Spleen (tissue), 11 donors: ENCODE results near the gene BAAT. TPM values are rescaled to one million over a fixed set of nuclear protein-coding genes. Genes with fewer than 3 reads are reported as not detected.

ENCODE experiments used
- DNase-seq: peaks from one replicate; pipeline ENCODE4 v3.0.0-alpha.2; 2020
- H3K27ac ChIP-seq, 8 donors: fragments of 200-600 bp; sonication (generic) in 7 of 8; 1 replicate in 4 of 8; 2 replicates in 4 of 8; pipeline versions ENCODE4 v1.5.0 to v1.8.0; 2016 to 2021; ENCODE audit warnings: inconsistent platforms in 4 of 8, mild to moderate bottlenecking in 4 of 8, moderate library complexity in 1 of 8
- H3K27me3 ChIP-seq, 7 donors: fragments of 200-600 bp; sonication (generic) in 6 of 7; replicated peaks in 1 of 7; 1 replicate in 4 of 7; 2 replicates in 3 of 7; pipeline versions ENCODE4 v1.5.0 to v1.8.0; 2016 to 2021; ENCODE audit warnings: inconsistent platforms in 3 of 7, mild to moderate bottlenecking in 1 of 7
- H3K36me3 ChIP-seq, 6 donors: fragments of 200-600 bp; sonication (generic) in 5 of 6; 1 replicate in 4 of 6; 2 replicates in 2 of 6; pipeline versions ENCODE4 v1.5.0 to v1.8.0; 2016 to 2021; ENCODE audit warnings: inconsistent platforms in 2 of 6
- H3K4me1 ChIP-seq, 6 donors: fragments of 200-600 bp; sonication (generic) in 5 of 6; 1 replicate in 3 of 6; 2 replicates in 3 of 6; pipeline versions ENCODE4 v1.5.0 to v1.8.0; 2016 to 2021; ENCODE audit warnings: inconsistent platforms in 3 of 6
- H3K4me3 ChIP-seq, 8 donors: fragments of 200-600 bp; sonication (generic) in 7 of 8; 1 replicate in 4 of 8; 2 replicates in 4 of 8; pipeline versions ENCODE4 v1.5.0 to v1.8.0; 2016 to 2021; ENCODE audit warnings: inconsistent platforms in 4 of 8, mild to moderate bottlenecking in 4 of 8, moderate library complexity in 2 of 8
- H3K9me3 ChIP-seq, 8 donors: fragments of 200-600 bp; sonication (generic) in 7 of 8; 1 replicate in 4 of 8; 2 replicates in 4 of 8; pipeline versions ENCODE4 v1.5.0 to v1.8.0; 2016 to 2021; ENCODE audit warnings: inconsistent platforms in 4 of 8
- POLR2A ChIP-seq, 3 donors: fragments of 450-650 bp; IDR thresholded peaks; one replicate each; pipeline ENCODE4 v1.5.1; 2017; ENCODE audit warnings: antibody characterized with exemption in 3 of 3, mild to moderate bottlenecking in 1 of 3
- POLR2AphosphoS5 ChIP-seq, 3 donors: sonication (generic); formaldehyde crosslinking; IDR thresholded peaks; one replicate each; pipeline ENCODE4 v1.5.1; 2017; ENCODE audit warnings: antibody characterized with exemption in 3 of 3
- WGBS, 5 donors: extraction: QIAGEN DNeasy Blood & Tissue Kit in 3 of 5; methylation state at CpG; one replicate each; pipeline versions ENCODE4 v1.1.5 to v1.1.7; 2013 to 2018; 5-methylcytosine and 5-hydroxymethylcytosine counted together
- intact Hi-C: fragments of 100-400 bp; cut with DNase I; formaldehyde crosslinking; loops from one replicate; pipeline ENCODE4 v1.15.0; 2023; ENCODE audit warnings: low total_unique reads
- polyA plus RNA-seq, 3 donors: library from polyadenylated mRNA; stranded (reverse); fragments of 200-250 nt; gene quantifications; one replicate each; pipeline ENCODE4 v1.2.1, GENCODE V29; 2013
- total RNA-seq, 7 donors: library from RNA; depleted of rRNA in 3 of 7; stranded (reverse); fragments of >200 nt in 3 of 7; fragmentation: NEBNext Ultra II Directional in 4 of 7; extraction: Animal tissue kit (Norgen Biotek cat#: 25700) in 4 of 7; gene quantifications; one replicate each; pipeline versions ENCODE4 v1.1.0 to v1.2.1, GENCODE V29; 2016 to 2021
- TF ChIP-seq, protein P1 (sequence below), 11 experiments: fragments of 200-600 bp in 7 of 11; fragments of 450-650 bp in 4 of 11; sonication (generic) in 4 of 11; IDR thresholded peaks in 8 of 11; conservative IDR thresholded peaks in 3 of 11; 1 replicate in 7 of 11; 2 replicates in 4 of 11; pipeline versions ENCODE4 v1.4.0 to v1.8.0; 2016 to 2021; ENCODE audit warnings: antibody characterized with exemption in 11 of 11, inconsistent platforms in 4 of 11, mild to moderate bottlenecking in 1 of 11
- donor health status: healthy with polysubstance abuse.
- donor health status: DM: no; HTN: no; CAD: no; lungs with moderate emphysema.
- donor health status: DM: no; HTN: no; CAD: no.
- donor health status: Bipolar disorder and iron deficiency.
- donor health status: healthy.
- donor health status: DM: no; HTN: no; CAD: no.
- donor health status: DM: yes; HTN: yes; CAD: no.

The BAAT gene
- total and polyA plus RNA-seq, 10 donors: 0.02 to 0.15 (median 0.10) TPM; not detected in 6

- no peak for DNase-seq
- Histone ChIP-seq H3K27me3 (no peaks in the 10 kb centered on the region), H3K4me3 (no peak overlapping the region), H3K9me3 (no peaks in the 10 kb centered on the region), H3K27ac (no peak overlapping the region), H3K4me1 (no peaks in the 10 kb centered on the region), H3K36me3 (no peaks in the 10 kb centered on the region)
- TF ChIP-seq POLR2AphosphoS5 (IDR thresholded peaks at IDR 0.05) (no peak), POLR2A (IDR thresholded peaks at IDR 0.05) (no peak)
- TF ChIP-seq, protein P1, sequence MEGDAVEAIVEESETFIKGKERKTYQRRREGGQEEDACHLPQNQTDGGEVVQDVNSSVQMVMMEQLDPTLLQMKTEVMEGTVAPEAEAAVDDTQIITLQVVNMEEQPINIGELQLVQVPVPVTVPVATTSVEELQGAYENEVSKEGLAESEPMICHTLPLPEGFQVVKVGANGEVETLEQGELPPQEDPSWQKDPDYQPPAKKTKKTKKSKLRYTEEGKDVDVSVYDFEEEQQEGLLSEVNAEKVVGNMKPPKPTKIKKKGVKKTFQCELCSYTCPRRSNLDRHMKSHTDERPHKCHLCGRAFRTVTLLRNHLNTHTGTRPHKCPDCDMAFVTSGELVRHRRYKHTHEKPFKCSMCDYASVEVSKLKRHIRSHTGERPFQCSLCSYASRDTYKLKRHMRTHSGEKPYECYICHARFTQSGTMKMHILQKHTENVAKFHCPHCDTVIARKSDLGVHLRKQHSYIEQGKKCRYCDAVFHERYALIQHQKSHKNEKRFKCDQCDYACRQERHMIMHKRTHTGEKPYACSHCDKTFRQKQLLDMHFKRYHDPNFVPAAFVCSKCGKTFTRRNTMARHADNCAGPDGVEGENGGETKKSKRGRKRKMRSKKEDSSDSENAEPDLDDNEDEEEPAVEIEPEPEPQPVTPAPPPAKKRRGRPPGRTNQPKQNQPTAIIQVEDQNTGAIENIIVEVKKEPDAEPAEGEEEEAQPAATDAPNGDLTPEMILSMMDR (IDR thresholded peaks at IDR 0.05 in 8 of 11, conservative IDR thresholded peaks at IDR 0.05 in 3 of 11): no peak
- WGBS, 5 donors: 89 to 97% (median 91%) methylated on average over 7 of the region's 7 CpGs
- intact Hi-C loops: no loop called here
Observed at GRCh38 chr9:101429736-101430135, 44.9 kb upstream of the BAAT start.

DNA sequence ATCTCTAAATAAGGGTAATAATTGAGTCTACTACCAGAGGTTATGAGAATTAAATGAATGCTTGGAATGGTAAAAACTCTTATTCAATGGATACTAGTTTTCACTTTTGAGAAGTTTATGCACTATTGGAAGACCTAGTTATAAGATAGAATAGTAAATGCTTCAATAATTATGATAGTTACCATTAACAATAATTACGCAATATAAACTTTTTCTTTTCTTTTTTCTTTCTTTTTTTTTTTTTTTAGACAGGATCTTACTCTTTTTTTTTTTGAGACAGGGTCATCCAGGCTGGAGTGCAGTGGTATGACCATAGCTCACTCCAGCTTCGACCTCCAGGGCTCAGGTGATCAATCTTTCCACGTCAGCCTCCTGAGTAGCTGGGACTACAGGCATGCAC, 44.1 kb upstream of the BAAT start:
- WGBS, 5 donors: 72 to 94% (median 77%) methylated on average over 3 of the region's 3 CpGs
- Histone ChIP-seq H3K9me3 (no peaks in the 10 kb centered on the region), H3K4me1 (no peaks in the 10 kb centered on the region), H3K27ac (no peak overlapping the region), H3K4me3 (no peak overlapping the region), H3K36me3 (no peaks in the 10 kb centered on the region), H3K27me3 (no peaks in the 10 kb centered on the region)
- DNase-seq: no peak
- TF ChIP-seq, protein P1 (IDR thresholded peaks at IDR 0.05 in 8 of 11, conservative IDR thresholded peaks at IDR 0.05 in 3 of 11): no peak
- no peak for TF ChIP-seq POLR2AphosphoS5 (IDR thresholded peaks at IDR 0.05)
- no peak for TF ChIP-seq POLR2A (IDR thresholded peaks at IDR 0.05)
- intact Hi-C loops: no loop called here

DNA sequence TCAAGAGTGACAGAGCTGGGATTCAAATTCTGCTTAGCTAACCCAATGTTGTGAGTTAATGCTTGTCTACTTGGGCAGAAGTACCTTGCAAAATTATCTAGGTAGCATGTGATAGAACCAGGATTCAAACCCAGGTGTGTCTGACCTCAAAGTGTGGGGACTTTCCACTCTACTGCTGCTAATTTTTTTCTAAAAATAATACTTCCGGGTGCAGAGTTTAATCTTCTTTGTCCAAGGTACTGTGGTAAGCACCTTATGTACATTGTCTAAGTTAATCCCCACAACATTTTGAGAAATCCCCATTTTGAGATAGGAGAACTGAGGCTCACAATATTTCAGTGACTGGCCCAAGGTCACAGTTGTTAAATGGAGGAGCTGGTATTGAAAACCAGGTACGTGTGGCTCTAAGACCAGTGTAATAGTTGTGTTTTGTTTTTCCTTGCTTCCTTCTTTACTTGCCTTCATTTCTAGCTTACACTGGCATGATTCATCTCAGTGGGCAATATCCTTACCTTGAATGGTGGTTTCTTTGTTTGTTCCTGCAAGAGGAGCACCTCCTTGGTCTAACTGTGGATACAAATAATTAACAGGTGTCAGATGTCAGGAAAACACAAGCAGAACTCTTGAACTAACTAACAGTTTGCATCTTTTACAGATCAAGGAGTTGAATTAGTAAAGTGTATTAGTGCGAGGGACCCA, 43.3 kb upstream of the BAAT start:
- WGBS, 5 donors: 80 to 95% (median 81%) methylated on average over 3 of the region's 3 CpGs
- intact Hi-C loops: no loop called here
- Histone ChIP-seq H3K9me3 (no peaks in the 10 kb centered on the region), H3K36me3 (no peaks in the 10 kb centered on the region), H3K27ac (no peak overlapping the region), H3K4me3 (no peak overlapping the region), H3K4me1 (no peaks in the 10 kb centered on the region), H3K27me3 (no peaks in the 10 kb centered on the region)
- TF ChIP-seq POLR2A (IDR thresholded peaks at IDR 0.05) (no peak), POLR2AphosphoS5 (IDR thresholded peaks at IDR 0.05) (no peak)
- TF ChIP-seq, protein P1 (IDR thresholded peaks at IDR 0.05 in 8 of 11, conservative IDR thresholded peaks at IDR 0.05 in 3 of 11): no peak
- DNase-seq: no peak

DNA sequence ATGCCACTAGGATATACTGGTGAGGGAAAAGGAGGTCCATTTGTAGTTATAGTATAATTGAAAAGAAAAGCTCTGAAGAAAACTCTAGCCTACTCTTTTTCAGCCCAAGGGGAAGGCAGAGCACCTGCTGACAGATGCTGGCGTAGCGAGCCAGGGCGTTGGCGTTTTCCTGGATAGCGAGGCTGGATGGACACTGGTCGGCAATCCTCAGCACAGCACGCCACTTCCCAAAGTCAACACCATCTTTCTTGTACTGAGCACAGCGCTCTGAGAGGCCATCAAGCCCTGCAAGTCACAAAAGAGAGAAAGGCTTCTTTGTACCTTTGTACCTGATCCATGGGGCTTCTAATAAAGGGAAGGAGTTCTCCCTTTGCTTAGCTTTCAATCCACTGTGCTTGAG, 42.6 kb upstream of the BAAT start:
- no peak for DNase-seq
- no peak for TF ChIP-seq POLR2AphosphoS5 (IDR thresholded peaks at IDR 0.05)
- TF ChIP-seq, protein P1 (IDR thresholded peaks at IDR 0.05 in 8 of 11, conservative IDR thresholded peaks at IDR 0.05 in 3 of 11): no peak
- no peak for TF ChIP-seq POLR2A (IDR thresholded peaks at IDR 0.05)
- no peak overlapping the region for H3K4me3 ChIP-seq
- peaks cover 0 to 1% (median 0%) of the 10 kb centered on the region in 8 donors for H3K9me3 ChIP-seq
- intact Hi-C loops: no loop called here
- H3K36me3 ChIP-seq: no peaks in the 10 kb centered on the region
- H3K27me3 ChIP-seq: no peaks in the 10 kb centered on the region
- WGBS, 5 donors: 87 to 97% (median 94%) methylated on average over 8 of the region's 8 CpGs
- H3K4me1 ChIP-seq: no peaks in the 10 kb centered on the region
- no peak overlapping the region for H3K27ac ChIP-seq
